ENCODE data around the gene SLC25A41. TPM values are rescaled to one million over a fixed set of nuclear protein-coding genes. Genes with fewer than 3 reads are reported as not detected.

The SLC25A41 gene
- 0.11 to 0.17 TPM (median 0.16 TPM) in 4 of 5 replicates, not detected in the other for total RNA-seq (2022; extraction: Qiagen RNA extraction; ENCODE audit: low read depth)

DNA sequence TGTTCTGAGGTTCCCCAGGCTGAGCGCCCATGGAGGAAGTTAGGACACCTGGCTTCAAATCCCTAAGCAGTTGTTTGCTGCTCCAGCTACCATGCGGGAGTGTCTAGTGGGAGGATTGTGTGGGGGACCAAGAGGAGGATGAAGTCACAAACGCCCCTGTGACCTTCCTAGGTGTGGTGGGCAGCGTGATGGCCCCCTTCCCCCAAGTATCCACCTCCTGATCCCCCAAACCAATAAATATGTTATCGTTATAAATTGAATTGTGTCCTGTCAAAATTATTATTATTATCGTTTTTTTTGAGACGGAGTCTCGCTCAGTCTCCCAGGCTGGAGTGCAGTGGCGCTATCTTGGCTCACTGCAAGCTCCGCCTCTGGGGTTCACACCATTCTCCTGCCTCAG is at the start of gene SLC25A41:
Gene SLC25A41 (minus strand): TSS at position 101 of the 400 bp plus-strand sequence. CDS start 70 bp downstream, at position 31.

DNA sequence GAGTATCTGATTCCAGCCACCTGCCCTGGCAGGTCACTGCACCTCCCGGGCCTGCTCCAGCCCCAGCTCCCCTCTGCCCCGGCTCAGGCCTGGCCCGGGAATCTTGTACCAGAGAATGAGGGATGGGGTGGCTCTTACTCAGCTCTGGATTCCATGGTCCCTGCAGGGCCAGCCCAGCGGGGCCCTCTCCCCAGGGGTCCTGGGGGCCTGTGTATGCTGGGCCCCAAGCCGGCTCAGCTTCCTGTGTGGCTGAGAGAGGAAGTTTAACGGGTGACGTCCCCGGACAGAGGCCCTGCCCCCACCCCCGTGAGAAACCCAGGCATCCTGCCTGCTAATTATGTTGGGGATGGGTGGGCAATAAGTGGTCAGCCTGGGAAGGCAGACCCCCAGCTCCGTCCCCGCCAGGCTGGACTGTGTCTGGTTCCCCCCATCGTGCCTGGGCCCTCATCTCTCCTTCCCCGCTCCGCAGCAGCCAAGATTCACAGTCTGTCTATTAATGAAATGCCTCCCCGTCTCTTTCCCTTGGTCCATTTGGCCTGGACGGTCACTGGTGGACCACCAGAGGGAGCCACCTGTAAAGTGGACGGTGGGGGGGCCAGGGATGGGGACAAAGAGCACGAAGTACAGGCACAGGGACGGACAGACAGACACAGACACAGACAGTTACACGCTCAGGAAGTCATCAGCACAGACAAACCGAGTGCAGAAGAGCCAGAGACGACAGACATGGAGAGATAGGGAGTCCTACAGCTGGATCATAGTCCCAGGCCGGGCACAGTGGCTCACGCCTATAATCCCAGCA is 48.2 kb upstream of the SLC25A41 start, which contains the start of gene DENND1C:
Gene DENND1C (minus strand): TSS at position 247 of the 802 bp plus-strand sequence. CDS start 92 bp downstream, at position 155.

GRCh38 chr19:6464070-6464873 is 30.7 kb upstream of the SLC25A41 start, which contains the start of gene CRB3:
TSS of gene CRB3 (plus strand) at chr19:6464271. CDS start at chr19:6464702, 431 bp downstream.

DNA sequence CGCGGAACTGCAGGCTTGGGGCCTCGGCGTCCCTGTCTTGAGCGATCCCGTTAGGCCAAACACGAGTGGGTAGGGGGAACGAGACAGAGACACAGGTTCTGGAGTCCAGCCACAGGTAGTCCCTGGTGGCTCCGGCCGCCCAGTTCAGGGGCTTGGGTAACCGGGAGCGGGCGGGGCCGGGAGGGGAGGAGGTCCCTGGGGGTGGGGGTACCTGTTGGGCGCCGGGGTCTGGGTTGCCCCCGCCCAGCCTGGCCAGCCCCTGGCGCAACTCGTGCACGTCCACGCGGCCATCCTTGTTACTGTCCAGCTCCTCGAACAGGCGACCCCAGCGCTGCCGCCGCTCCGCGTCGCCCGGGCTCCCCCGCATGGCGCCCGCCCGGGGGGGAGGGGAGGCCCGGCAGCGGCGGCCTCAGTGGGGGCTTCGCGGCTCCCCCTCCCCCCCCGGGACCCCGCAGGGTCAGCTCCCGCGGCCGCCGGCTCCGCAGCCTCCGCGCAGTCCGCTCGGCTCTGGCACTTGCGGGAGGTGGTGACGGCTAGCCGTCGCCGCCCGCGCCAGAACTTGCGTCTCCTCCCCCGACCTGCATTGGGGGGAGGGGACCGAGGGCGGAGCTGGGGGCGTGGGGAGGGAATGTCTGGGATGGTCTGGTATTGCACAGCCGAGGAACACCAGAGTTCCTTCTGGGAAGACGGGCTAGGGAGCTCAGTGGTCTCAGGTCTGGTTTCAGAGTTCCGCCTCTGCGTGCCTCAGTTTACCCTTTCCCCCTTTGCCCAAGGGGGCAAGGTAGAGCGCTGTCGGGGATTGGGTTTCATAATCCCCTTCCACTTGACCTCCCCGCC is 25.9 kb upstream of the SLC25A41 start, which contains the start of gene SLC25A23:
Gene SLC25A23 (minus strand): TSS at position 531 of the 837 bp plus-strand sequence. CDS start 164 bp downstream, at position 367.

DNA sequence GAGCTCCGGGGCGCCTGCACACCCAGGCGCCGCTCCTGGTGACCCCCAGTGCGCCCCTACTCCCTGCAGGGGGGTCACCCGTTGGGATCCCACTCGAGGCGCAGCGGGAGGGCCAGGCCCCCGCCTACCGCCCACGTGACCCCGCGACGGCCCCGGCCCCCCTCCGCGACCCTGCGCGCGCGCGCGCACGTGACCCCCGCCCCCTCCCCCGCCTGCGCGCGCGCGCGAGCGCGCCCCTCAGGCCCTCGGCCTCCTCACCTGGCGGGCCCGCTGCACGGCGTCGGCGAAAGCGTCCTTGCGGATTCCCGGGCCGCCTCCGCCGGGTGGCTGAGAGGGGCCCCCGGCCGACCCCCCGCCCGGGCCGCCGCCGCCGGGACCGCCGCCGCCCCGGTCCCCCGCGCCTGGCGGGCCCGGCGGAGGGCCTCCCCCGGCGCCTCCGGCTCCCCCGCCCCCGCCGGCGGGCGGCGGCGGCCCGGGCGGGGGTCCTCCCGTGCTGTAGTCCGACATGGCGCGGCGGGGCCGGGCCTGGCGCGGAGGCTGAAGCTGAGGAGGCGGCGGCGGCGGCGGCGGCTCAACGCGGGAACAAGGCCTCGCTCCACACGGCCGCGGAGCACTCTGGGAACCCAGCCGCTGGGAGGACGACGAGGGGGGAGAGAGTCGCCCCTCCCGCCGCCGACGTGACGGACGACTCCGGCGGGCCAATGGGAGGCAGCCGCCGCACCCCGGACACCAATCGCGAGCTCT is 9.2 kb downstream of the SLC25A41 start, which contains the start of gene KHSRP:
Gene KHSRP (minus strand): TSS at position 617 of the 744 bp plus-strand sequence. CDS start 110 bp downstream, at position 507.

DNA sequence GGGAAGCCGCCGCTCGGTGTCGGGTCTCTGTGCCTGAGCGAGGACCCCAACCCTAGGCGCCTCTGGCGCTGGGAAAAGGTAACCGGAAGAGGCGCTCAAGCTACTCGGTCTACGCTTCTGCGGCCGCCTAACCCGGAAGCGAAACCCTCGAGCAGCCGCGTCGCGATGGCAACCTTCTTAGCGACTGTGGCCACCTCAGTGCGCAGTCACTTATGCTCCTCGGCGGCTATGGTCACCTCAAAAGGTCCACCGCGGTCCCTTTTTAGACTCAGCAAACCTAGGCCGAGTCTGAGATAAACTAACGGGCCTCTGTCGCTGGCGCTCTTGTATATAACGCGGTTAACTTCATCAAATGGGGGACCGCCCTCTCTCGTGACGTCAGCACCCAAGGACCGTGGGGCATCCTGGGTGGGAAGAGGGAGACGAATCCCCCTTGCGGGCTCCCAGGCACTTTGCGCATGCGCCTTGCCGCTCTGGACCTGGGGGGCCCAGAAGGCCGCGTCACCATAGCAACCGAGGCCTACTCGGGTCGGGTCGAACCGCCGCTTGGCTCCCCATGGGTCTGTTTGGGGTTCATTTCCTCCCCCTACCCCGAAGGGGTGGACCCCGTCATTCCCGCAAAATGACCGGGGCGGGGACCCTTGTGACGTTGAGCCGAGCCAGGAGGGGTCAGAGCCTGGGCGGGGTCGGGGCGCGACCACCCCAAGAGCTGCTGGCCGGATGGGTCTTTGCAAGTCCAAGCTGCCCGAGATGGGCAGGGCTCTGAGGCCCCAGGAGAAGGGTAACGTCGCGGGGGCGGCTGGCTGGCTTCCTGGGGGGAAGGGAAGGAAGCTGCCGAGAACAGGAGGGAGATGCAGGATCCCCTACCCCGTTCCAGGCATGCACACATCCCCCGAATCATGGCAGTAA is 40.2 kb downstream of the SLC25A41 start, which contains the start of gene GTF2F1:
Gene GTF2F1 (minus strand): TSS at position 91 of the 909 bp plus-strand sequence. CDS start 169 bp downstream, outside the sequence.

Other genes with a start within 250 kb of the SLC25A41 start
- 17.5 to 22.7 TPM (median 21.5 TPM) in 5 replicates for gene MLLT1, start 153.8 kb downstream of the SLC25A41 start, total RNA-seq (2022; extraction: Qiagen RNA extraction; ENCODE audit: low read depth)
- gene ACER1, start 100.2 kb downstream of the SLC25A41 start, total RNA-seq (2022; extraction: Qiagen RNA extraction; ENCODE audit: low read depth), result not detected in 5 replicates
- gene CLPP, start 72.2 kb downstream of the SLC25A41 start, total RNA-seq (2022; extraction: Qiagen RNA extraction; ENCODE audit: low read depth), result 48.7 to 70.1 TPM (median 69.6 TPM) in 5 replicates
- 15.3 to 39.4 TPM (median 38.1 TPM) in 5 replicates for gene ALKBH7, start 61.0 kb downstream of the SLC25A41 start, total RNA-seq (2022; extraction: Qiagen RNA extraction; ENCODE audit: low read depth)
- gene PSPN, start 57.8 kb downstream of the SLC25A41 start, total RNA-seq (2022; extraction: Qiagen RNA extraction; ENCODE audit: low read depth), result 0.80 to 1.2 TPM (median 0.86 TPM) in 5 replicates
- gene GTF2F1, start 40.6 kb downstream of the SLC25A41 start, total RNA-seq (2022; extraction: Qiagen RNA extraction; ENCODE audit: low read depth), result 56.8 to 65.9 TPM (median 61.0 TPM) in 5 replicates
- gene KHSRP, start 9.0 kb downstream of the SLC25A41 start, total RNA-seq (2022; extraction: Qiagen RNA extraction; ENCODE audit: low read depth), result 202 to 221 TPM (median 211 TPM) in 5 replicates
- 16.8 to 20.1 TPM (median 19.6 TPM) in 5 replicates for gene SLC25A23, start 26.0 kb upstream of the SLC25A41 start, total RNA-seq (2022; extraction: Qiagen RNA extraction; ENCODE audit: low read depth)
- gene CRB3, start 30.5 kb upstream of the SLC25A41 start, total RNA-seq (2022; extraction: Qiagen RNA extraction; ENCODE audit: low read depth), result 4.1 to 5.0 TPM (median 4.5 TPM) in 5 replicates
- gene DENND1C, start 48.0 kb upstream of the SLC25A41 start, total RNA-seq (2022; extraction: Qiagen RNA extraction; ENCODE audit: low read depth), result 0.19 to 0.30 TPM (median 0.27 TPM) in 5 replicates
- gene TUBB4A, start 68.5 kb upstream of the SLC25A41 start, total RNA-seq (2022; extraction: Qiagen RNA extraction; ENCODE audit: low read depth), result 5.0 to 6.5 TPM (median 6.4 TPM) in 5 replicates
- gene TNFSF9, start 97.3 kb upstream of the SLC25A41 start, total RNA-seq (2022; extraction: Qiagen RNA extraction; ENCODE audit: low read depth), result 4.1 to 9.2 TPM (median 7.2 TPM) in 5 replicates
- 14.3 to 26.7 TPM (median 23.4 TPM) in 5 replicates for gene CD70, start 157.4 kb upstream of the SLC25A41 start, total RNA-seq (2022; extraction: Qiagen RNA extraction; ENCODE audit: low read depth)
- gene TNFSF14, start 236.4 kb upstream of the SLC25A41 start, total RNA-seq (2022; extraction: Qiagen RNA extraction; ENCODE audit: low read depth), result 0.03 to 0.14 TPM (median 0.09 TPM) in 5 replicates

Data from A549 treated with CpdA at 1 μM for 4 hours (cell line).